H9 (cell line): ENCODE results near the gene KCNA5. TPM values are rescaled to one million over a fixed set of nuclear protein-coding genes. Genes with fewer than 3 reads are reported as not detected.

Experiments used
- DNase-seq: peaks from one replicate; pipeline ENCODE4 v3.0.0-alpha.2; 2017
- H2AFZ ChIP-seq: one replicate; pipeline ENCODE4 v1.6.1; 2013; ENCODE audit warnings: mild to moderate bottlenecking, low read length, control low read depth, moderate library complexity
- H2AK5ac ChIP-seq: 2 replicates; pipeline ENCODE4 v1.6.1; 2013; ENCODE audit warnings: low read length, control low read depth, mixed read lengths; ENCODE audit not compliant: insufficient read length
- H2BK120ac ChIP-seq: one replicate; pipeline ENCODE4 v1.6.1; 2013; ENCODE audit warnings: low read depth, mild to moderate bottlenecking, low read length, control low read depth, inconsistent platforms; ENCODE audit not compliant: poor library complexity, severe bottlenecking
- H2BK12ac ChIP-seq: 2 replicates; pipeline ENCODE4 v1.6.1; 2013; ENCODE audit warnings: low read length, control low read depth, mixed read lengths, low read depth; ENCODE audit not compliant: insufficient read length
- H2BK15ac ChIP-seq: 2 replicates; pipeline ENCODE4 v1.6.1; 2013; ENCODE audit warnings: low read depth, low read length, control low read depth
- H2BK20ac ChIP-seq: one replicate; pipeline ENCODE4 v1.6.1; 2013; ENCODE audit warnings: low read depth, mild to moderate bottlenecking, low read length, control low read depth, inconsistent platforms; ENCODE audit not compliant: poor library complexity, severe bottlenecking
- H2BK5ac ChIP-seq: 2 replicates; pipeline ENCODE4 v1.6.1; 2013; ENCODE audit warnings: low read length, control low read depth, mixed read lengths; ENCODE audit not compliant: insufficient read length
- H3K14ac ChIP-seq: 2 replicates; pipeline ENCODE4 v1.6.1; 2013; ENCODE audit warnings: low read length, control low read depth; ENCODE audit not compliant: insufficient read depth
- H3K18ac ChIP-seq: 2 replicates; pipeline ENCODE4 v1.6.1; 2013; ENCODE audit warnings: low read depth, mild to moderate bottlenecking, mixed read lengths, low read length, control low read depth; ENCODE audit not compliant: insufficient read length
- H3K23ac ChIP-seq: 2 replicates; pipeline ENCODE4 v1.6.1; 2013; ENCODE audit warnings: low read length, control low read depth, mixed read lengths, low read depth; ENCODE audit not compliant: insufficient read length
- H3K23me2 ChIP-seq: 2 replicates; pipeline ENCODE4 v1.6.1; 2013; ENCODE audit warnings: low read depth, mild to moderate bottlenecking, mixed read lengths, low read length, control low read depth; ENCODE audit not compliant: insufficient read length, poor library complexity, severe bottlenecking
- H3K27ac ChIP-seq: 2 replicates; pipeline ENCODE4 v1.5.1; 2013; ENCODE audit warnings: low read length, control low read depth, mixed read lengths, low read depth; ENCODE audit not compliant: insufficient read length
- H3K27me3 ChIP-seq: 2 replicates; pipeline ENCODE4 v1.6.1; 2013; ENCODE audit warnings: low read length, control low read depth, inconsistent platforms; ENCODE audit not compliant: insufficient read depth
- H3K4ac ChIP-seq: 2 replicates; pipeline ENCODE4 v1.6.1; 2013; ENCODE audit warnings: low read depth, mild to moderate bottlenecking, control low read depth, inconsistent platforms, low read length, moderate library complexity
- H3K4me1 ChIP-seq: 2 replicates; pipeline ENCODE4 v1.6.1; 2013; ENCODE audit warnings: low read length, control low read depth, inconsistent platforms; ENCODE audit not compliant: insufficient read depth
- H3K4me2 ChIP-seq: 2 replicates; pipeline ENCODE4 v1.6.1; 2013; ENCODE audit warnings: low read length, control low read depth, mixed read lengths; ENCODE audit not compliant: insufficient read length, insufficient read depth
- H3K56ac ChIP-seq: 2 replicates; pipeline ENCODE4 v1.6.1; 2013; ENCODE audit warnings: low read depth, mild to moderate bottlenecking, mixed read lengths, low read length, control low read depth; ENCODE audit not compliant: insufficient read length
- H3K79me1 ChIP-seq: 2 replicates; pipeline ENCODE4 v1.6.1; 2013; ENCODE audit warnings: low read depth, mild to moderate bottlenecking, moderate library complexity, low read length, control low read depth, inconsistent platforms; ENCODE audit not compliant: insufficient read depth, poor library complexity, severe bottlenecking
- H3K79me2 ChIP-seq: 2 replicates; pipeline ENCODE4 v1.6.1; 2013; ENCODE audit warnings: low read length, control low read depth, inconsistent platforms; ENCODE audit not compliant: insufficient read depth
- H3K9ac ChIP-seq: 2 replicates; pipeline ENCODE4 v1.6.1; 2013; ENCODE audit warnings: low read length, control low read depth, mixed read lengths; ENCODE audit not compliant: insufficient read length; ENCODE audit errors: extremely low read depth
- H3K9me3 ChIP-seq: one replicate; pipeline ENCODE4 v1.6.1; 2013; ENCODE audit warnings: low read depth, low read length, inconsistent platforms; ENCODE audit not compliant: control insufficient read depth
- H3T11ph ChIP-seq: one replicate; pipeline ENCODE4 v1.6.1; 2013; ENCODE audit warnings: mild to moderate bottlenecking, low read length, control low read depth, inconsistent platforms
- H4K20me1 ChIP-seq: one replicate; pipeline ENCODE4 v1.6.1; 2013; ENCODE audit not compliant: control insufficient read depth, insufficient read length, insufficient read depth
- H4K5ac ChIP-seq: 2 replicates; pipeline ENCODE4 v1.6.1; 2013; ENCODE audit warnings: low read depth, mild to moderate bottlenecking, mixed read lengths, low read length, control low read depth; ENCODE audit not compliant: insufficient read length
- H4K8ac ChIP-seq: replicated peaks from 2 replicates; pipeline ENCODE4 v1.6.1; 2013; ENCODE audit warnings: low read length, control low read depth, mixed read lengths, low read depth; ENCODE audit not compliant: insufficient read length
- H4K91ac ChIP-seq: 2 replicates; pipeline ENCODE4 v1.6.1; 2013; ENCODE audit warnings: low read depth, mild to moderate bottlenecking, moderate library complexity, mixed read lengths, low read length, control low read depth; ENCODE audit not compliant: insufficient read length
- H3K27ac Mint-ChIP-seq, 3 experiments: 2 replicates in 2 of 3; 3 replicates in 1 of 3; pipeline ENCODE4 v1.8.0; 2020 to 2021; ENCODE audit warnings: mixed read lengths in 3 of 3, mild to moderate bottlenecking in 1 of 3, moderate library complexity in 1 of 3
- H3K27me3 Mint-ChIP-seq: 2 replicates; pipeline ENCODE4 v1.8.0; 2021; ENCODE audit warnings: low read depth, mild to moderate bottlenecking, moderate library complexity, mixed read lengths
- H3K36me3 Mint-ChIP-seq, 3 experiments: 2 replicates in 2 of 3; 3 replicates in 1 of 3; pipeline ENCODE4 v1.8.0; 2020 to 2021; ENCODE audit warnings: low read depth in 3 of 3, mixed read lengths in 3 of 3; ENCODE audit not compliant: insufficient read depth in 1 of 3
- H3K4me1 Mint-ChIP-seq, 2 experiments: 2 replicates each; pipeline ENCODE4 v1.8.0; 2020; ENCODE audit warnings: mixed read lengths in 2 of 2
- H3K4me3 Mint-ChIP-seq, 2 experiments: 2 replicates in 1 of 2; 3 replicates in 1 of 2; pipeline ENCODE4 v1.8.0; 2020 to 2021; ENCODE audit warnings: mild to moderate bottlenecking in 2 of 2, mixed read lengths in 2 of 2, moderate library complexity in 1 of 2
- H3K9me3 Mint-ChIP-seq, 2 experiments: 2 replicates in 1 of 2; 3 replicates in 1 of 2; pipeline ENCODE4 v1.8.0; 2020; ENCODE audit warnings: mild to moderate bottlenecking in 2 of 2, mixed read lengths in 2 of 2, moderate library complexity in 1 of 2
- WGBS: extraction: QIAGEN DNeasy Blood & Tissue Kit; methylation state at CpG from one replicate; pipeline ENCODE4 v1.1.7; 2013; ENCODE audit warnings: missing lambda C conversion rate, low lambda C conversion rate, mixed read lengths; ENCODE audit not compliant: insufficient read length; ENCODE audit errors: extremely low coverage; 5-methylcytosine and 5-hydroxymethylcytosine counted together
- total RNA-seq: library from RNA; stranded (reverse); gene quantifications from 2 replicates; pipeline ENCODE4 v1.2.1, GENCODE V29; 2021
- TF ChIP-seq, protein P1 (sequence below): fragments of 200-600 bp; sonication (generic); conservative IDR thresholded peaks from 3 replicates; pipeline ENCODE4 v1.8.0; 2021; ENCODE audit warnings: antibody characterized with exemption, mild to moderate bottlenecking

KCNA5 gene
- total RNA-seq, 1 experiment from 2014 or later = 0.22 TPM

- Histone ChIP-seq H3K4me1 (peaks cover 2% of the 10 kb centered on the region; the same call in 1 of the 2 replicates), H3K18ac (no peak overlapping the region), H2BK5ac (no peak overlapping the region), H2AK5ac (no peak overlapping the region), H3K27me3 (peaks cover 11% of the 10 kb centered on the region; the same call in 1 of the 2 replicates), H3K9me3 (no peaks in the 10 kb centered on the region), H3K4me2 (no peak overlapping the region), H3K4ac (no peak overlapping the region), H4K91ac (no peak overlapping the region), H3K14ac (no peak overlapping the region), H3K27ac (no peak overlapping the region), H3K56ac (no peak overlapping the region), H2BK12ac (no peak overlapping the region), H2BK20ac (no peak overlapping the region), H2BK120ac (no peak overlapping the region), H3K9ac (no peak overlapping the region), H3K79me2 (no peaks in the 10 kb centered on the region), H3K23ac (no peak overlapping the region), H3T11ph (no peak overlapping the region), H2BK15ac (no peak overlapping the region), H2AFZ (no peak overlapping the region), H4K8ac (no peak overlapping the region), H4K20me1 (no peaks in the 10 kb centered on the region), H4K5ac (no peak overlapping the region), H3K79me1 (no peaks in the 10 kb centered on the region), H3K23me2 (no peaks in the 10 kb centered on the region)
- WGBS = no CpG with 5 or more reads among the region's 9 CpGs
- Mint-ChIP-seq H3K36me3 (peaks cover 0 to 5% (median 0%) of the 10 kb centered on the region in 3 experiments; a peak in 1 of 7 replicates), H3K4me1 (peaks cover 13 to 19% of the 10 kb centered on the region in 2 experiments), H3K9me3 (peaks cover 0 to 5% of the 10 kb centered on the region in 2 experiments; a peak in 1 of 5 replicates), H3K27ac (no peak overlapping the region), H3K27me3 (peaks cover 54% of the 10 kb centered on the region), H3K4me3 (no peak overlapping the region)
- TF ChIP-seq, protein P1, sequence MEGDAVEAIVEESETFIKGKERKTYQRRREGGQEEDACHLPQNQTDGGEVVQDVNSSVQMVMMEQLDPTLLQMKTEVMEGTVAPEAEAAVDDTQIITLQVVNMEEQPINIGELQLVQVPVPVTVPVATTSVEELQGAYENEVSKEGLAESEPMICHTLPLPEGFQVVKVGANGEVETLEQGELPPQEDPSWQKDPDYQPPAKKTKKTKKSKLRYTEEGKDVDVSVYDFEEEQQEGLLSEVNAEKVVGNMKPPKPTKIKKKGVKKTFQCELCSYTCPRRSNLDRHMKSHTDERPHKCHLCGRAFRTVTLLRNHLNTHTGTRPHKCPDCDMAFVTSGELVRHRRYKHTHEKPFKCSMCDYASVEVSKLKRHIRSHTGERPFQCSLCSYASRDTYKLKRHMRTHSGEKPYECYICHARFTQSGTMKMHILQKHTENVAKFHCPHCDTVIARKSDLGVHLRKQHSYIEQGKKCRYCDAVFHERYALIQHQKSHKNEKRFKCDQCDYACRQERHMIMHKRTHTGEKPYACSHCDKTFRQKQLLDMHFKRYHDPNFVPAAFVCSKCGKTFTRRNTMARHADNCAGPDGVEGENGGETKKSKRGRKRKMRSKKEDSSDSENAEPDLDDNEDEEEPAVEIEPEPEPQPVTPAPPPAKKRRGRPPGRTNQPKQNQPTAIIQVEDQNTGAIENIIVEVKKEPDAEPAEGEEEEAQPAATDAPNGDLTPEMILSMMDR = no peak
- DNase-seq = no peak
Observed at GRCh38 chr12:5037795-5038357, 5.8 kb upstream of the KCNA5 start.
